Hepatocyte (in vitro differentiated cells): Measurements from ENCODE around the gene ARSH. TPM values are rescaled to one million over a fixed set of nuclear protein-coding genes. Genes with fewer than 3 reads are reported as not detected.
A peak's percentile ranks its signal among the peaks of the same experiment; 100 is the strongest.

Experiments used
- DNase-seq: peaks from one replicate; pipeline ENCODE4 v3.0.0-alpha.2; 2016; ENCODE audit warnings: low spot score
- H2AFZ ChIP-seq: fragments of 200-600 bp; sonication (generic); 2 replicates; pipeline ENCODE4 v1.6.0; 2016; ENCODE audit warnings: antibody characterized with exemption, mild to moderate bottlenecking
- H3K27ac ChIP-seq: fragments of 200-600 bp; sonication (generic); 2 replicates; pipeline ENCODE4 v1.5.1; 2016; ENCODE audit warnings: mild to moderate bottlenecking
- H3K27me3 ChIP-seq: fragments of 200-600 bp; sonication (generic); 2 replicates; pipeline ENCODE4 v1.6.1; 2016
- H3K36me3 ChIP-seq: fragments of 200-600 bp; sonication (generic); replicated peaks from 2 replicates; pipeline ENCODE4 v1.5.1; 2016; ENCODE audit warnings: low read depth; ENCODE audit not compliant: insufficient read depth
- H3K4me1 ChIP-seq: fragments of 200-600 bp; sonication (generic); 2 replicates; pipeline ENCODE4 v1.5.1; 2016; ENCODE audit warnings: mild to moderate bottlenecking, moderate library complexity; ENCODE audit not compliant: insufficient read depth
- H3K4me2 ChIP-seq: fragments of 200-600 bp; sonication (generic); 2 replicates; pipeline ENCODE4 v1.6.0; 2016
- H3K4me3 ChIP-seq: fragments of 200-600 bp; sonication (generic); 2 replicates; pipeline ENCODE4 v1.5.1; 2016; ENCODE audit warnings: mild to moderate bottlenecking
- H3K79me2 ChIP-seq: fragments of 200-600 bp; sonication (generic); 2 replicates; pipeline ENCODE4 v1.6.0; 2017; ENCODE audit warnings: mild to moderate bottlenecking
- H3K9me2 ChIP-seq: fragments of 200-600 bp; sonication (generic); replicated peaks from 2 replicates; pipeline ENCODE4 v1.6.0; 2017; ENCODE audit warnings: mild to moderate bottlenecking; ENCODE audit not compliant: insufficient read depth
- H3K9me3 ChIP-seq: fragments of 200-600 bp; sonication (generic); 2 replicates; pipeline ENCODE4 v1.5.1; 2016; ENCODE audit warnings: low read depth, mild to moderate bottlenecking
- H4K20me1 ChIP-seq: fragments of 200-600 bp; sonication (generic); 2 replicates; pipeline ENCODE4 v1.6.0; 2016; ENCODE audit warnings: mild to moderate bottlenecking; ENCODE audit not compliant: insufficient read depth, poor library complexity, severe bottlenecking
- EZH2 ChIP-seq: fragments of 200-600 bp; sonication (generic); IDR thresholded peaks from 2 replicates; pipeline ENCODE4 v1.6.1; 2016; ENCODE audit warnings: antibody characterized with exemption, mild to moderate bottlenecking, borderline replicate concordance
- EZH2phosphoT487 ChIP-seq: fragments of 200-600 bp; sonication (generic); IDR thresholded peaks from one replicate; pipeline ENCODE4 v1.6.1; 2018; ENCODE audit warnings: antibody characterized with exemption, mild to moderate bottlenecking, low read depth, moderate library complexity; ENCODE audit not compliant: unreplicated experiment, severe bottlenecking
- WGBS: methylation state at CpG from one replicate; pipeline ENCODE4 v1.1.6; 2016; ENCODE audit warnings: low lambda C conversion rate; ENCODE audit errors: missing lambda C conversion rate; 5-methylcytosine and 5-hydroxymethylcytosine counted together
- polyA plus RNA-seq: library from polyadenylated mRNA; unstranded; fragments of >200 nt; fragmentation: Nextera tagmentation; extraction: Ambion mirVana; gene quantifications from 2 replicates; pipeline ENCODE4 v1.2.1, GENCODE V29; 2016
- total RNA-seq: library from RNA; depleted of rRNA; stranded (reverse); fragments of >200 nt; gene quantifications from 2 replicates; pipeline ENCODE4 v1.2.3, GENCODE V29; 2014
- TF ChIP-seq, protein P1 (sequence below): fragments of 200-600 bp; sonication (generic); IDR thresholded peaks from 2 replicates; pipeline ENCODE4 v1.5.1; 2016; ENCODE audit warnings: antibody characterized with exemption, mild to moderate bottlenecking; ENCODE audit not compliant: poor library complexity

Gene ARSH
- total and polyA plus RNA-seq, 2 experiments from 2014 or later: not detected

DNA sequence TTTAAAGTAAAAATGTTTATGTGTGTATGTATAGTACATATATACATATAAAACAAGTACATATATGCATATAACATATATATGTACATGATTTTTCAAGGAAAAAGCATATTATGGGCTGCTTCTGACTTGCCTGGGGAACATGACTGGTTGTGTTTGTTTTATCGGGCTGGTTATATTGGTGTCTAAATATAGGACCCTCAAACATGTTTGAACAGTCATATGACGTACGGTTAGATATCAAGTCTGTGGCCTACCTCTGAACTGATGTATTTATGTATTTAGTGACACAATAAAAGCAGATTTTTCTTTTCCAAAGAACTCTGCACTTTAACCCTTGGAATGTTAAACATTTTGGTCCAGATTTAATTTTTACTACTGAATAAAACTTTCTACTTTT lies 39.3 kb upstream of the ARSH start:
- 64% methylated on average over 3 of the region's 3 CpGs for WGBS
- Histone ChIP-seq H3K9me3 (no peaks in the 10 kb centered on the region), H3K9me2 (no peaks in the 10 kb centered on the region), H3K4me1 (peaks cover 9% of the 10 kb centered on the region), H2AFZ (no peak overlapping the region), H3K27ac (no peak overlapping the region), H4K20me1 (no peaks in the 10 kb centered on the region), H3K27me3 (no peaks in the 10 kb centered on the region), H3K4me3 (no peak overlapping the region), H3K36me3 (no peaks in the 10 kb centered on the region), H3K79me2 (peaks cover 3% of the 10 kb centered on the region), H3K4me2 (no peak overlapping the region)
- no peak for TF ChIP-seq EZH2phosphoT487
- TF ChIP-seq, protein P1, sequence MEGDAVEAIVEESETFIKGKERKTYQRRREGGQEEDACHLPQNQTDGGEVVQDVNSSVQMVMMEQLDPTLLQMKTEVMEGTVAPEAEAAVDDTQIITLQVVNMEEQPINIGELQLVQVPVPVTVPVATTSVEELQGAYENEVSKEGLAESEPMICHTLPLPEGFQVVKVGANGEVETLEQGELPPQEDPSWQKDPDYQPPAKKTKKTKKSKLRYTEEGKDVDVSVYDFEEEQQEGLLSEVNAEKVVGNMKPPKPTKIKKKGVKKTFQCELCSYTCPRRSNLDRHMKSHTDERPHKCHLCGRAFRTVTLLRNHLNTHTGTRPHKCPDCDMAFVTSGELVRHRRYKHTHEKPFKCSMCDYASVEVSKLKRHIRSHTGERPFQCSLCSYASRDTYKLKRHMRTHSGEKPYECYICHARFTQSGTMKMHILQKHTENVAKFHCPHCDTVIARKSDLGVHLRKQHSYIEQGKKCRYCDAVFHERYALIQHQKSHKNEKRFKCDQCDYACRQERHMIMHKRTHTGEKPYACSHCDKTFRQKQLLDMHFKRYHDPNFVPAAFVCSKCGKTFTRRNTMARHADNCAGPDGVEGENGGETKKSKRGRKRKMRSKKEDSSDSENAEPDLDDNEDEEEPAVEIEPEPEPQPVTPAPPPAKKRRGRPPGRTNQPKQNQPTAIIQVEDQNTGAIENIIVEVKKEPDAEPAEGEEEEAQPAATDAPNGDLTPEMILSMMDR: no peak
- TF ChIP-seq EZH2: no peak
- DNase-seq: no peak

DNA sequence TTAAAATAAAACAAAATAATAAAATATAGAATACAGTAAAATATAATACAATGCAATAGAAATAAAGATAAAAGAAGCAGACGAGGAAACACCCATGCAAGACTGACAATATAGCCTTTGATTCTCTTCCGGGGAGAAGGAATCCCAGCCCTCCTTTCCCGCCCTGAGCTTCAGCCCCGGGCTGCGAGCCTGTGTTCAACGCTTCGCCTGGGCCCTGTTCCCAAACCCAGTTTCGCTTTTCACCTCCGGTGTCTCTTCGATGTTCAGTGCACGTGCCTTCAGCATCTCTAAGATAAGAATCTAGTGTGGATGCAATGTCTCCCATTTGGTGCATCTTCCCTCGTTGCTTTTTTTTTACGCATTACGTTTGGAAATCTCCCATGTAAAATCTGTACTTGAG lies 38.8 kb upstream of the ARSH start:
- H3K9me3 ChIP-seq: no peaks in the 10 kb centered on the region
- no peaks in the 10 kb centered on the region for H3K36me3 ChIP-seq
- no peaks in the 10 kb centered on the region for H4K20me1 ChIP-seq
- TF ChIP-seq, protein P1: no peak
- TF ChIP-seq EZH2 (no peak), EZH2phosphoT487 (no peak)
- no peak for DNase-seq
- H3K79me2 ChIP-seq: no peaks in the 10 kb centered on the region
- H3K4me1 ChIP-seq: peaks cover 9% of the 10 kb centered on the region
- H3K4me3 ChIP-seq: no peak overlapping the region
- H3K4me2 ChIP-seq: no peak overlapping the region
- 89% methylated on average over 14 of the region's 14 CpGs for WGBS
- no peaks in the 10 kb centered on the region for H3K27me3 ChIP-seq
- H3K9me2 ChIP-seq: no peaks in the 10 kb centered on the region
- H3K27ac ChIP-seq: no peak overlapping the region
- peak overlapping the region; percentile 9 for H2AFZ ChIP-seq

DNA sequence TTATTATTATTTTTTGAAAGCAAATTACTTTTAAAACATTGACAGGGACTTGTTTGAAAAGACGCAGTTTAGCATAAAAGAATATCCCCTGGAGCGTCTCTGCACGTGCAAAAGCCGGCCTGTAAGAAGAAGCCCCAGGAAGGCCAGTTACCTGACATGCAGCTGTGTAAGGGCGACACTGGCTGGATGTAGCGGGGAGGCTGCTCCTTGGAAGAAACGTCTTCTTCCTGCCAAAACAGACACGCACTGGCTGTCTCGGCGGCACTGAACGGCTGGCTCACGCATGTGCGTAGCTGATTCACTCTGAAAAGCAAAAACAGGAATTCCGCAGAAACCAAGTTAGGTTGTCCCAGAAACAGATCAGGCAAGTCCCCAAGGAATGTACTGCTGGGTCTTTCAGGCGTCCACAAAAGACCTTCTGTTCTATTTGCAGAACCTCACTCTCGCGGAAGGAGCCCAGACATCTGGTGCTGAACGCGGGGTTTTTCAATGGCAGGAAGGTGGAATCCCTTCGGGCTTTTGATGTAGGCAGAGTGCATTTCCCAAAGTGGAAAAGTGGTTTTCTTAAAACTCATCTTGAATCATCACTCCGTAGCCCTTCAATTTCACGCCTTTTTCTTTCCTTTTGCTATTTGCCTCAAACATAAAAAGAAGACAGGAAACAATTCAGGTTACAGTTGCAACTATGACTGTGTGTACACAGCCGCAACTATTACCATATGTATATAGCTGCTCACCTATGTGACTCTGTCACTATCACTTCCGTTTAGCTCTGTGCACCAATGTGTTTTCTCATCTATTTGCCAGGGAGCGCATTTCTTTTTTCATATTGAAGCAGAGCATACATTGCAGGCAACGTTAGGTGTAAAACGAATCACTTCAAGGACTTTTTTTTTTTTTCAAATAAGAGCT lies 38.1 kb upstream of the ARSH start:
- H3K27me3 ChIP-seq: no peaks in the 10 kb centered on the region
- peak overlapping the region; percentile 9 for H2AFZ ChIP-seq
- peaks cover 9% of the 10 kb centered on the region for H3K4me1 ChIP-seq
- no peak overlapping the region for H3K4me3 ChIP-seq
- no peaks in the 10 kb centered on the region for H3K36me3 ChIP-seq
- H4K20me1 ChIP-seq: no peaks in the 10 kb centered on the region
- DNase-seq: no peak
- H3K4me2 ChIP-seq: peak overlapping the region; percentile 27
- H3K27ac ChIP-seq: no peak overlapping the region
- H3K79me2 ChIP-seq: no peaks in the 10 kb centered on the region
- no peaks in the 10 kb centered on the region for H3K9me3 ChIP-seq
- 83% methylated on average over 27 of the region's 27 CpGs for WGBS
- no peaks in the 10 kb centered on the region for H3K9me2 ChIP-seq
- TF ChIP-seq, protein P1: no peak
- TF ChIP-seq EZH2: no peak
- TF ChIP-seq EZH2phosphoT487: no peak
